Fibroblast of pulmonary artery (primary cell): ENCODE data around the gene SUGCT.

Experiments
- DNase-seq: peaks from one replicate; pipeline ENCODE4 v3.0.0-alpha.2; 2010; ENCODE audit warnings: low read depth
- H3K4me3 ChIP-seq: replicated peaks from 2 replicates; pipeline ENCODE4 v1.5.1; 2011; ENCODE audit warnings: low read depth, mild to moderate bottlenecking, control low read depth, low read length, moderate library complexity
- CTCF ChIP-seq: IDR thresholded peaks from 2 replicates; pipeline ENCODE4 v1.5.1; 2011; ENCODE audit warnings: mild to moderate bottlenecking, control low read depth, low read length, inconsistent platforms; ENCODE audit errors: missing control alignments

Gene SUGCT

GRCh38 chr7:40747856-40748255 is 613.1 kb downstream of the SUGCT start:
- no peak for TF ChIP-seq CTCF
- DNase-seq, result no peak
- H3K4me3 ChIP-seq, result no peak overlapping the region

GRCh38 chr7:40749877-40750276 is 615.1 kb downstream of the SUGCT start:
- no peak for DNase-seq
- H3K4me3 ChIP-seq, result no peak overlapping the region
- no peak for TF ChIP-seq CTCF

- no peak for DNase-seq
- H3K4me3 ChIP-seq, result no peak overlapping the region
- TF ChIP-seq CTCF, result no peak
Observed at GRCh38 chr7:40753455-40753854, 618.6 kb downstream of the SUGCT start.

GRCh38 chr7:40755438-40755837 is 620.6 kb downstream of the SUGCT start:
- no peak overlapping the region for H3K4me3 ChIP-seq
- DNase-seq, result no peak
- TF ChIP-seq CTCF, result no peak

GRCh38 chr7:40757109-40757508 is 622.3 kb downstream of the SUGCT start:
- H3K4me3 ChIP-seq, result no peak overlapping the region
- no peak for TF ChIP-seq CTCF
- peak; percentile 29 for DNase-seq

GRCh38 chr7:40758590-40758989 is 623.8 kb downstream of the SUGCT start:
- TF ChIP-seq CTCF, result no peak
- no peak for DNase-seq

GRCh38 chr7:40760293-40760964 is 625.6 kb downstream of the SUGCT start:
- H3K4me3 ChIP-seq, result no peak overlapping the region
- DNase-seq, result no peak

More at GRCh38 chr7:40758590-40758989, 623.8 kb downstream of the SUGCT start:
- H3K4me3 ChIP-seq, result no peak overlapping the region

More at GRCh38 chr7:40760293-40760964, 625.6 kb downstream of the SUGCT start:
- TF ChIP-seq CTCF, result no peak
